Glutamatergic neuron (in vitro differentiated cells): Measurements from ENCODE around the gene PIH1D1. TPM values are rescaled to one million over a fixed set of nuclear protein-coding genes. Genes with fewer than 3 reads are reported as not detected.

ENCODE experiments used
- DNase-seq: peaks from one replicate; pipeline ENCODE4 v3.0.0; 2022
- H3K27ac Mint-ChIP-seq: one replicate; pipeline ENCODE4 v1.8.0; 2020; ENCODE audit warnings: mild to moderate bottlenecking, mixed read lengths, inconsistent platforms; ENCODE audit not compliant: unreplicated experiment
- H3K27me3 Mint-ChIP-seq: one replicate; pipeline ENCODE4 v1.8.0; 2020; ENCODE audit warnings: mild to moderate bottlenecking, moderate library complexity, mixed read lengths, inconsistent platforms; ENCODE audit not compliant: unreplicated experiment
- H3K36me3 Mint-ChIP-seq: one replicate; pipeline ENCODE4 v1.8.0; 2020; ENCODE audit warnings: mild to moderate bottlenecking, mixed read lengths, inconsistent platforms; ENCODE audit not compliant: unreplicated experiment
- H3K4me1 Mint-ChIP-seq: one replicate; pipeline ENCODE4 v1.8.0; 2020; ENCODE audit warnings: mild to moderate bottlenecking, low read depth, mixed read lengths, inconsistent platforms; ENCODE audit not compliant: unreplicated experiment
- H3K4me3 Mint-ChIP-seq: one replicate; pipeline ENCODE4 v1.8.0; 2020; ENCODE audit warnings: mild to moderate bottlenecking, mixed read lengths, inconsistent platforms; ENCODE audit not compliant: unreplicated experiment
- H3K9me3 Mint-ChIP-seq: one replicate; pipeline ENCODE4 v1.8.0; 2020; ENCODE audit warnings: mild to moderate bottlenecking, moderate library complexity, mixed read lengths, inconsistent platforms; ENCODE audit not compliant: unreplicated experiment
- total RNA-seq: library from RNA; stranded (reverse); fragmentation: NEBNext Ultra II Directional; extraction: Animal tissue kit (Norgen Biotek cat#: 25700); gene quantifications from one replicate; pipeline ENCODE4 v1.2.1, GENCODE V29; 2021; ENCODE audit not compliant: unreplicated experiment
- TF ChIP-seq, protein P1 (sequence below): fragments of 200-600 bp; sonication (generic); IDR thresholded peaks from one replicate; pipeline ENCODE4 v1.5.0; 2021; ENCODE audit not compliant: partially characterized antibody, unreplicated experiment

Gene PIH1D1
- total RNA-seq, 1 donor from 2014 or later, result 104 TPM

DNA sequence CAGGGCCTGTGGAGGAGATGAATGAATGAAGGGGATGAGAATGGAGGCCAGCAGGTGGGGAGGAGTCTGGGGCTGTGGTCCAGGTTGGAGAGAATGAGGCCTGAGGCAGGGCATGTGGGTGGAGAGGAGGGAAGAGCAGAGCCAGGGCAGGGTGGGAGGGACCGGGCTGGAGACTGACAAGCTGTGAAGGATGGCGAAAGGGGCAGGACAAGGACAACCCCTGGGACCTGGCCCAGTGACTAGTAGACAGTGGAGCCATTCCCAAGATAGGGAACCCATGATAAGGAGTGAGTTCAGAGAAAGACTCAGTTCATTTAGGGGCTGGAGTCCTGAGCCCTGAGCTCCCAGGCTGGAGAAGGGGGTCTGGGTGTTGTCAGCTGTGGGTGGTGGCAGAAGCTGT lies 31.4 kb downstream of the PIH1D1 start:
- H3K27me3 Mint-ChIP-seq, result peaks cover 24% of the 10 kb centered on the region
- DNase-seq, result no peak
- H3K9me3 Mint-ChIP-seq, result peaks cover 9% of the 10 kb centered on the region
- no peak overlapping the region for H3K27ac Mint-ChIP-seq
- TF ChIP-seq, protein P1, sequence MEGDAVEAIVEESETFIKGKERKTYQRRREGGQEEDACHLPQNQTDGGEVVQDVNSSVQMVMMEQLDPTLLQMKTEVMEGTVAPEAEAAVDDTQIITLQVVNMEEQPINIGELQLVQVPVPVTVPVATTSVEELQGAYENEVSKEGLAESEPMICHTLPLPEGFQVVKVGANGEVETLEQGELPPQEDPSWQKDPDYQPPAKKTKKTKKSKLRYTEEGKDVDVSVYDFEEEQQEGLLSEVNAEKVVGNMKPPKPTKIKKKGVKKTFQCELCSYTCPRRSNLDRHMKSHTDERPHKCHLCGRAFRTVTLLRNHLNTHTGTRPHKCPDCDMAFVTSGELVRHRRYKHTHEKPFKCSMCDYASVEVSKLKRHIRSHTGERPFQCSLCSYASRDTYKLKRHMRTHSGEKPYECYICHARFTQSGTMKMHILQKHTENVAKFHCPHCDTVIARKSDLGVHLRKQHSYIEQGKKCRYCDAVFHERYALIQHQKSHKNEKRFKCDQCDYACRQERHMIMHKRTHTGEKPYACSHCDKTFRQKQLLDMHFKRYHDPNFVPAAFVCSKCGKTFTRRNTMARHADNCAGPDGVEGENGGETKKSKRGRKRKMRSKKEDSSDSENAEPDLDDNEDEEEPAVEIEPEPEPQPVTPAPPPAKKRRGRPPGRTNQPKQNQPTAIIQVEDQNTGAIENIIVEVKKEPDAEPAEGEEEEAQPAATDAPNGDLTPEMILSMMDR, result no peak
- H3K36me3 Mint-ChIP-seq, result no peaks in the 10 kb centered on the region
- H3K4me1 Mint-ChIP-seq, result peaks cover 19% of the 10 kb centered on the region
- peak overlapping the region; percentile 64 for H3K4me3 Mint-ChIP-seq

GRCh38 chr19:49419173-49419572 lies 32.4 kb downstream of the PIH1D1 start:
- DNase-seq, result no peak
- H3K4me1 Mint-ChIP-seq, result peaks cover 22% of the 10 kb centered on the region
- H3K27ac Mint-ChIP-seq, result no peak overlapping the region
- H3K27me3 Mint-ChIP-seq, result peaks cover 23% of the 10 kb centered on the region
- H3K36me3 Mint-ChIP-seq, result no peaks in the 10 kb centered on the region
- peaks cover 7% of the 10 kb centered on the region for H3K9me3 Mint-ChIP-seq
- TF ChIP-seq, protein P1, result no peak
- H3K4me3 Mint-ChIP-seq, result no peak overlapping the region

DNA sequence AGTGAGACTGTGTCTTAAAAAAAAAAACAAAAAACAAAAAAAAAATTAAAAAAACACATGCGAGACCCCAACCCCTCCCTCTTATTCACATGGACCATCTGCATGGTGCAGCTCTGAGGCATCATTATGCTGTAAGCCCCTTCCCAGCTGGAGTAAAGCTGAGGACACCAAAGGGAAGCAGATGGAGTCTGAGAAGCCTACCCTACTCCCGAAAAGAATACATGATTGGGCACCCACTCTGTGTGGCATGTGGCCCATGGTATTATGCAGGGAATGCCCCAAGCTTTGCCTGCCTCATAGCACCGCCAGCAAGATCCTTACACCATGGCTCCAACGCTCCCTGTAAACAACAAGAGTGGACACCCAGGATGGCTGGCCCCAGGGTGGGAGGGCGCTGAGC lies 33.1 kb downstream of the PIH1D1 start:
- Mint-ChIP-seq H3K27me3 (peaks cover 19% of the 10 kb centered on the region), H3K27ac (no peak overlapping the region), H3K9me3 (peaks cover 7% of the 10 kb centered on the region), H3K4me1 (peaks cover 18% of the 10 kb centered on the region), H3K4me3 (no peak overlapping the region), H3K36me3 (no peaks in the 10 kb centered on the region)
- TF ChIP-seq, protein P1, result no peak
- DNase-seq, result no peak

GRCh38 chr19:49417088-49417487 lies 34.5 kb downstream of the PIH1D1 start:
- peaks cover 13% of the 10 kb centered on the region for H3K4me1 Mint-ChIP-seq
- no peaks in the 10 kb centered on the region for H3K36me3 Mint-ChIP-seq
- DNase-seq, result no peak
- H3K4me3 Mint-ChIP-seq, result no peak overlapping the region
- no peak overlapping the region for H3K27ac Mint-ChIP-seq
- peaks cover 4% of the 10 kb centered on the region for H3K9me3 Mint-ChIP-seq
- H3K27me3 Mint-ChIP-seq, result peaks cover 17% of the 10 kb centered on the region
- TF ChIP-seq, protein P1, result no peak

DNA sequence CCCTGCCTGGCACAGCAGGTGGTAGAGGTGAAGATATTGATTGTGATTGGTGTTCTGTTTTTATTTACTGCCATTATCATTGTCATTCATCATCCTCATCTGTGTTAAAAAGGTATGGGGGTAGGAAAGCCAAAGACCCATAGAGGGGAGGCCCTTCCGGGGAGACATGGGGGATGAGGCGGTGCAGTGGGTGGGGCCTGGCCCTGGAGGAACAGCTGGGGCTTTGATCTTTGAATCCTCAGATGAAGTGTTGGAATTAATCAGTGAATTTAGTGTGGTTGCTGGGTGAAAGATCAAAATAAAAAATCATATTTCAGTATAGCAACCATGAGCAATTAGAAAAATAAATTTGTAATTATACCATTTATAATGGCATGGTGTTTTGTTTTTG lies 35.8 kb downstream of the PIH1D1 start:
- Mint-ChIP-seq H3K4me1 (peaks cover 10% of the 10 kb centered on the region), H3K27me3 (peaks cover 17% of the 10 kb centered on the region), H3K9me3 (peaks cover 1% of the 10 kb centered on the region), H3K27ac (no peak overlapping the region), H3K36me3 (no peaks in the 10 kb centered on the region), H3K4me3 (no peak overlapping the region)
- DNase-seq, result no peak
- TF ChIP-seq, protein P1, result no peak
